Caco-2 (cell line): ENCODE results near the gene CDCA8. TPM values are rescaled to one million over a fixed set of nuclear protein-coding genes. Genes with fewer than 3 reads are reported as not detected.

Source experiments
- BruUV-seq: library from RNA; stranded (reverse); fragments of 400-500 nt; replicated peaks from 2 replicates; lab custom pipeline; 2021; lab: Mats Ljungman, UMichigan
- CTCF ChIA-PET: fragments of 300-600 bp; sonication (Branson Sonifier 250); formaldehyde crosslinking; loops from one replicate; lab custom pipeline; 2022; ENCODE audit warnings: antibody characterized with exemption; lab: Charles Lee
- POLR2A ChIA-PET: fragments of 300-600 bp; sonication (Branson Sonifier 250); formaldehyde crosslinking; loops from one replicate; lab custom pipeline; 2022; ENCODE audit warnings: antibody characterized with exemption; lab: Charles Lee
- DNase-seq, 2 experiments: peaks; one replicate each; pipeline versions ENCODE4 v3.0.0 to v3.0.0-alpha.2; 2020 to 2022
- H3K27me3 ChIP-seq: replicated peaks from 2 replicates; pipeline ENCODE4 v1.6.0; 2011; ENCODE audit warnings: low read length; ENCODE audit not compliant: control insufficient read depth, insufficient read depth
- H3K36me3 ChIP-seq: 2 replicates; pipeline ENCODE4 v1.5.1; 2011; ENCODE audit warnings: low read length; ENCODE audit not compliant: control insufficient read depth, insufficient read depth
- H3K4me1 ChIP-seq: fragments of 250-450 bp; sonication (Bioruptor Pico); 2 replicates; pipeline ENCODE4 v1.5.1; 2020; ENCODE audit warnings: mild to moderate bottlenecking
- H3K4me3 ChIP-seq: 2 replicates; pipeline ENCODE4 v1.5.1; 2011; ENCODE audit warnings: low read depth, mild to moderate bottlenecking, control low read depth, low read length
- H3K9me3 ChIP-seq: fragments of 250-450 bp; sonication (Bioruptor Pico); 2 replicates; pipeline ENCODE4 v1.5.1; 2020; ENCODE audit warnings: mild to moderate bottlenecking, moderate library complexity
- H3K27ac Mint-ChIP-seq: one replicate; pipeline ENCODE4 v1.8.0; 2022; ENCODE audit warnings: mixed read lengths; ENCODE audit not compliant: unreplicated experiment
- H3K27me3 Mint-ChIP-seq: one replicate; pipeline ENCODE4 v1.8.0; 2022; ENCODE audit warnings: mixed read lengths; ENCODE audit not compliant: insufficient read depth, unreplicated experiment
- H3K36me3 Mint-ChIP-seq: one replicate; pipeline ENCODE4 v1.8.0; 2022; ENCODE audit warnings: mild to moderate bottlenecking, mixed read lengths; ENCODE audit not compliant: insufficient read depth, unreplicated experiment
- H3K4me1 Mint-ChIP-seq: one replicate; pipeline ENCODE4 v1.8.0; 2022; ENCODE audit warnings: low read depth, mixed read lengths; ENCODE audit not compliant: unreplicated experiment
- H3K4me3 Mint-ChIP-seq: one replicate; pipeline ENCODE4 v1.8.0; 2022; ENCODE audit warnings: mild to moderate bottlenecking, moderate library complexity, mixed read lengths; ENCODE audit not compliant: unreplicated experiment
- H3K9me3 Mint-ChIP-seq: one replicate; pipeline ENCODE4 v1.8.0; 2022; ENCODE audit warnings: mixed read lengths; ENCODE audit not compliant: unreplicated experiment
- CTCF ChIP-seq, 2 experiments: fragments of 200-600 bp in 1 of 2; IDR thresholded peaks; 1 replicate in 1 of 2; 2 replicates in 1 of 2; pipeline versions ENCODE4 v1.5.1 to v1.8.0; 2011 to 2022; ENCODE audit warnings: antibody characterized with exemption in 1 of 2, control low read depth in 1 of 2, inconsistent platforms in 1 of 2, low read depth in 1 of 2, low read length in 1 of 2, mild to moderate bottlenecking in 1 of 2, moderate library complexity in 1 of 2; ENCODE audit not compliant: insufficient read depth in 1 of 2, severe bottlenecking in 1 of 2, unreplicated experiment in 1 of 2
- intact Hi-C: fragments of 100-400 bp; cut with micrococcal nuclease; formaldehyde crosslinking; loops from one replicate; pipeline ENCODE4 v1.10.0; 2022; ENCODE audit not compliant: unreplicated experiment
- total RNA-seq: library from RNA; stranded (reverse); gene quantifications from 2 replicates; pipeline ENCODE4 v1.2.3, GENCODE V29; 2022

The CDCA8 gene
- total RNA-seq, 1 experiment from 2014 or later, result 37.0 TPM

DNA sequence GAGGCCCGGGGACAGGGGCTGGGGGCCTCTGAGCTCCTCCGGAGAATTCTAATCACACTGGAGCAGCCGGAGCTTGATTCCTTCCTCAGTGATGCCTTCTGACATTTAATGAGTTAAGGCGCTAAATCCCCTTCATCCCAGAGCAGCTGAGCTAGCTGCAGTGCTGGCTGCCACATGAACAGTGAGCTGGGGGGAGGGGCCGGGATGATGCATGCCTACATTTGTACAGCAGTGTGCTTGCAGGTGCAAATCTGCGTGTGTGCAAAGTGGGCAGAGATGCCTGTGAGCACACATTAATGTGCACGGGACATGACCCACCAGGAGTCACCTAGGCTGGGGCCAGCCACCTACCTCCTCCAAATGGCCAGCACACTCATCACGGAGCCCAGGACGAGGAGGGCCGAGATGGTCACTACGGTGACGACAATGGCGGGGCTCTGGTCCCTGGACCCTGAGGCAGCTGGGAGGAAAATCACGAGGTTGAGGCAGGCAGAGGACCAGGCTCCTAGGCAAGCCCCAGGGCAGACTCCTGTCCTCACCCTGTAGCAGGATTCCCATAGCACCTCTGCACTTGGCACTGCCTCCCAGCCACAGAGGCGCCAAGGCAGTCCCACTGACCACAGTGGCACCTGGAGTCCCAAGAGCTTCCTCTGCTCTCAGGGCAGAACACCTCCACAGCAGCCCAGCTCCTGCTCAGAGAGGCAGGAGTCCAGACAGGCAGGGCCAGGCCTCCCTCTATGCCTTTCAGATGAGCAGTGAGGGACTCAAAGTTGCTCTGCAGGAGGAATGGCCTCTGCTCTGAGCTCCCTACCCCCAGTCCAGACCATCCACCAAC lies 34.7 kb downstream of the CDCA8 start:
- H3K4me1 Mint-ChIP-seq, result peaks cover 8% of the 10 kb centered on the region

GRCh38 chr1:37728416-37728815 lies 36.1 kb downstream of the CDCA8 start:
- Mint-ChIP-seq H3K4me3 (no peak overlapping the region), H3K27me3 (no peaks in the 10 kb centered on the region), H3K36me3 (no peaks in the 10 kb centered on the region), H3K9me3 (no peaks in the 10 kb centered on the region), H3K4me1 (peaks cover 17% of the 10 kb centered on the region), H3K27ac (no peak overlapping the region)
- CTCF ChIA-PET, result no interaction called here
- Histone ChIP-seq H3K9me3 (no peaks in the 10 kb centered on the region), H3K4me1 (peaks cover 12% of the 10 kb centered on the region), H3K27me3 (no peaks in the 10 kb centered on the region), H3K36me3 (no peaks in the 10 kb centered on the region), H3K4me3 (no peak overlapping the region)
- POLR2A ChIA-PET, result no interaction called here
- intact Hi-C loops, result no loop called here
- no TSS peak for BruUV-seq
- TF ChIP-seq CTCF (IDR thresholded peaks at IDR 0.05; ENCODE audit: insufficient read depth in 1 of 2, low read depth in 1 of 2, low read length in 1 of 2, severe bottlenecking in 1 of 2, unreplicated experiment in 1 of 2), result no peak
- no peak for DNase-seq

More for the DNA sequence above, 34.7 kb downstream of the CDCA8 start:
- no peak for TF ChIP-seq CTCF (IDR thresholded peaks at IDR 0.05; ENCODE audit: insufficient read depth in 1 of 2, low read depth in 1 of 2, low read length in 1 of 2, severe bottlenecking in 1 of 2, unreplicated experiment in 1 of 2)
- ChIA-PET POLR2A (no interaction called here), CTCF (no interaction called here)
- no peaks in the 10 kb centered on the region for H3K9me3 ChIP-seq
- H3K36me3 ChIP-seq, result no peaks in the 10 kb centered on the region
- Mint-ChIP-seq H3K27ac (no peak overlapping the region), H3K9me3 (no peaks in the 10 kb centered on the region), H3K27me3 (no peaks in the 10 kb centered on the region), H3K36me3 (no peaks in the 10 kb centered on the region), H3K4me3 (no peak overlapping the region)
- H3K4me1 ChIP-seq, result peaks cover 5% of the 10 kb centered on the region
- H3K4me3 ChIP-seq, result no peak overlapping the region
- BruUV-seq, result no TSS peak
- intact Hi-C loops, result no loop called here
- DNase-seq, result no peak
- H3K27me3 ChIP-seq, result no peaks in the 10 kb centered on the region

DNA sequence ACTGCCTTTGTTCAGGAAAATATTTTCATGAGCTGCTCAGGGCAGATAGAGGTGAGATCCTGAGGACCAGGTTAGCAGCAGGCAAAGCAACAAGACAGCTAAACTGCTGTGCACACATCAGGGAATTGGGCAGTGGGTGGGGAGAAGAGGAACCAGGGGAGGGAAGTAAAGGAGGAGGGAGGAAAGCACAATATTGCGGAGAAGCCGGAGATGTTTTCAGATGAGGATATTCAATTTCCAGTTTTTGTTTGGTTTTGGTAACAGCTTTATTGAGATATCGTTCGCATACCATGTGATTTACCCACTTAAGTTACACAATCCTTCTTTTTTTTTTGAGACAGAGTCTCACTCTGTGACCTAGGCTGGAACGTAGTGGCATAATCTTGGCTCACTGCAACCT lies 38.1 kb downstream of the CDCA8 start:
- no peaks in the 10 kb centered on the region for H3K27me3 Mint-ChIP-seq
- Histone ChIP-seq H3K36me3 (no peaks in the 10 kb centered on the region), H3K4me1 (peaks cover 12% of the 10 kb centered on the region), H3K9me3 (no peaks in the 10 kb centered on the region), H3K4me3 (no peak overlapping the region), H3K27me3 (no peaks in the 10 kb centered on the region)
- TF ChIP-seq CTCF (IDR thresholded peaks at IDR 0.05; ENCODE audit: insufficient read depth in 1 of 2, low read depth in 1 of 2, low read length in 1 of 2, severe bottlenecking in 1 of 2, unreplicated experiment in 1 of 2), result no peak
- DNase-seq, result no peak
- ChIA-PET CTCF (no interaction called here), POLR2A (no interaction called here)
- intact Hi-C loops, result no loop called here
- no peak overlapping the region for H3K27ac Mint-ChIP-seq
- H3K9me3 Mint-ChIP-seq, result no peaks in the 10 kb centered on the region
- H3K4me3 Mint-ChIP-seq, result no peak overlapping the region
- H3K36me3 Mint-ChIP-seq, result no peaks in the 10 kb centered on the region
- BruUV-seq, result no TSS peak
- peaks cover 15% of the 10 kb centered on the region for H3K4me1 Mint-ChIP-seq
